ACHN (cell line): ENCODE measurements around the gene SPIB.
"Not testable (repeated sequence)": the region's sequence is repeated elsewhere in the genome, so short reads cannot be mapped to it uniquely, and the experiment has no call there.

Source experiments
- DNase-seq: peaks from one replicate; pipeline ENCODE4 v3.0.0-alpha.2; 2015
- in situ Hi-C: cut with HindIII; loops from 2 replicates; pipeline ENCODE4 v1.10.0; 2017; ENCODE audit warnings: low sequenced_read_pairs, low pct_ligation_motif_present, low pct_unique_long_range_greater_than_20kb

SPIB gene

GRCh38 chr19:50458396-50459066 is 39.8 kb downstream of the SPIB start:
- no peak for DNase-seq
- in situ Hi-C loops = no loop called here

- in situ Hi-C loops = no loop called here
- DNase-seq = no peak
Measured at GRCh38 chr19:50459067-50459456, 40.3 kb downstream of the SPIB start.

GRCh38 chr19:50459638-50460037 is 40.9 kb downstream of the SPIB start:
- in situ Hi-C loops = no loop called here
- no peak for DNase-seq

GRCh38 chr19:50460161-50460765 is 41.5 kb downstream of the SPIB start:
- in situ Hi-C loops = no loop called here
- peak; percentile 94 for DNase-seq

GRCh38 chr19:50461066-50461875 is 42.5 kb downstream of the SPIB start:
- in situ Hi-C loops = no loop called here
- DNase-seq = peak; percentile 79

GRCh38 chr19:50462970-50463369 is 44.2 kb downstream of the SPIB start:
- in situ Hi-C loops = no loop called here
- no peak for DNase-seq

GRCh38 chr19:50464348-50464747 is 45.6 kb downstream of the SPIB start:
- DNase-seq = no peak
- in situ Hi-C loops = no loop called here

GRCh38 chr19:50465000-50465399 is 46.3 kb downstream of the SPIB start:
- in situ Hi-C loops = no loop called here
- no peak for DNase-seq

- in situ Hi-C loops = no loop called here
- no peak for DNase-seq
Measured at GRCh38 chr19:50465986-50466705, 47.4 kb downstream of the SPIB start.

GRCh38 chr19:50466706-50467039 is 47.9 kb downstream of the SPIB start:
- in situ Hi-C loops = no loop called here
- no peak for DNase-seq

- no peak for DNase-seq
- in situ Hi-C loops = no loop called here
Measured at GRCh38 chr19:50467566-50467965, 48.8 kb downstream of the SPIB start.

GRCh38 chr19:50468818-50469217 is 50.1 kb downstream of the SPIB start:
- in situ Hi-C loops = no loop called here
- DNase-seq = no peak

GRCh38 chr19:50473336-50473735 is 54.6 kb downstream of the SPIB start:
- in situ Hi-C loops = not testable (repeated sequence)
- peak; percentile 14 for DNase-seq

GRCh38 chr19:50475101-50475568 is 56.4 kb downstream of the SPIB start:
- DNase-seq = no peak
- in situ Hi-C loops = no loop called here

GRCh38 chr19:50475736-50476223 is 57.0 kb downstream of the SPIB start:
- in situ Hi-C loops = no loop called here
- no peak for DNase-seq

GRCh38 chr19:50476224-50476906 is 57.6 kb downstream of the SPIB start, which contains the start of the genes EMC10 and GARIN5A:
Gene EMC10 (plus strand): TSS chr19:50476507. CDS start chr19:50476545, 38 bp downstream.
Gene GARIN5A (minus strand): TSS chr19:50476848. CDS start chr19:50476388, 460 bp downstream.
- peak; percentile 87 for DNase-seq
- in situ Hi-C loops = no loop called here

GRCh38 chr19:50476907-50477238 is 58.1 kb downstream of the SPIB start:
- in situ Hi-C loops = no loop called here

GRCh38 chr19:50477751-50478515 is 59.2 kb downstream of the SPIB start:
- no peak for DNase-seq
- in situ Hi-C loops = no loop called here

More at GRCh38 chr19:50476907-50477238, 58.1 kb downstream of the SPIB start:
- no peak for DNase-seq
